GM18517 (cell line): ENCODE results near the gene TSSK6.

Experiments used
- ATAC-seq: cut with Tn5 transposase; IDR thresholded peaks from one replicate; pipeline ENCODE4 v1.9.1; 2021; ENCODE audit warnings: mild to moderate bottlenecking, moderate library complexity; ENCODE audit not compliant: unreplicated experiment

Gene TSSK6

DNA sequence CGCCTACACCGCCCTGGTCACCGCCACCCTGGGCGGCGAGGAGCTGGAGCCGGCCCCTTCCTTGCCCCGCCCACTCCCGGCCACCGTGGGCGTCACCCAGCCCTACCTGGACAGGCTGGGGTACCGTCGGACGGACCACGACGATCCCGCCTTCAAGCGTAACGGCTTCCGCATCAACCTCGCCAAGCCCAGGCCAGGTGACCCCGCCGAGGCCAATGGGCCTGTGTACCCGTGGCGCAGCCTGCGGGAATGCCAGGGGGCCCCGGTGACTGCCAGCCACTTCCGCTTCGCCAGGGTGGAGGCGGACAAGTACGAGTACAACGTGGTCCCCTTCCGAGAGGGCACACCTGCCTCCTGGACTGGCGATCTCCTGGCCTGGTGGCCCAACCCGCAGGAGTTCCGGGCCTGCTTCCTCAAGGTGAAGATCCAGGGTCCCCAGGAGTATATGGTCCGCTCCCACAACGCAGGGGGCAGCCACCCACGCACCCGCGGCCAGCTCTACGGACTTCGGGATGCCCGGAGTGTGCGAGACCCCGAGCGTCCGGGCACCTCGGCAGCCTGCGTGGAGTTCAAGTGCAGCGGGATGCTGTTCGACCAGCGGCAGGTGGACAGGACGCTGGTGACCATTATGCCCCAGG lies 29.7 kb upstream of the TSSK6 start:
- no peak for ATAC-seq

DNA sequence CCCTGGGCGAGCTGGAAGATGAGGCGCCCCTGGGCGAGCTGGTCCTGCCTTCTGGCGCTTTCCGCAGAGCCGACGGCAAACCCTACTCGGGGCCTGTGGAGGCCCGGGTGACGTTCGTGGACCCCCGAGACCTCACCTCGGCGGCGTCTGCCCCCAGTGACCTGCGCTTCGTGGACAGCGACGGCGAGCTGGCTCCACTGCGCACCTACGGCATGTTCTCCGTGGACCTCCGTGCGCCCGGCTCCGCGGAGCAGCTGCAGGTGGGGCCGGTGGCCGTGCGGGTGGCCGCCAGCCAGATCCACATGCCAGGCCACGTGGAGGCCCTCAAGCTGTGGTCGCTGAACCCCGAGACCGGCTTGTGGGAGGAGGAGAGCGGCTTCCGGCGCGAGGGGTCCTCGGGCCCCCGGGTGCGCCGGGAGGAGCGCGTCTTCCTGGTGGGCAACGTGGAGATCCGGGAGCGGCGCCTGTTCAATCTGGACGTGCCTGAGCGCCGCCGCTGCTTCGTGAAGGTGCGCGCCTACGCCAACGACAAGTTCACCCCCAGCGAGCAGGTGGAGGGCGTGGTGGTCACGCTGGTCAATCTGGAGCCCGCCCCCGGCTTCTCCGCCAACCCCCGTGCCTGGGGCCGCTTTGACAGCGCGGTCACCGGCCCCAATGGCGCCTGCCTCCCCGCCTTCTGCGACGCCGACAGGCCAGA lies 29.1 kb upstream of the TSSK6 start:
- no peak for ATAC-seq

DNA sequence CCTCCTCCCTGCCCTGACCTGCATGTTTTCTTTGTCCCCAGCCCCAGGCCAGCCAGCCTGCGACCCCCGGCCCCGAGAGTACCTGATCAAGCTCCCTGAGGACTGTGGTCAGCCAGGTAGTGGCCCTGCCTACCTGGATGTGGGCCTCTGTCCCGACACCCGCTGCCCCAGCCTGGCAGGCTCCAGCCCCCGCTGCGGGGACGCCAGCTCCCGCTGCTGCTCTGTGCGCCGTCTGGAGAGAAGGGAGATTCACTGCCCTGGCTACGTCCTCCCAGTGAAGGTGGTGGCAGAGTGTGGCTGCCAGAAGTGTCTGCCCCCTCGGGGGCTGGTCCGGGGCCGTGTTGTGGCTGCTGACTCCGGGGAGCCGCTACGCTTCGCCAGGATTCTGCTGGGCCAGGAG lies 28.3 kb upstream of the TSSK6 start:
- ATAC-seq = no peak

DNA sequence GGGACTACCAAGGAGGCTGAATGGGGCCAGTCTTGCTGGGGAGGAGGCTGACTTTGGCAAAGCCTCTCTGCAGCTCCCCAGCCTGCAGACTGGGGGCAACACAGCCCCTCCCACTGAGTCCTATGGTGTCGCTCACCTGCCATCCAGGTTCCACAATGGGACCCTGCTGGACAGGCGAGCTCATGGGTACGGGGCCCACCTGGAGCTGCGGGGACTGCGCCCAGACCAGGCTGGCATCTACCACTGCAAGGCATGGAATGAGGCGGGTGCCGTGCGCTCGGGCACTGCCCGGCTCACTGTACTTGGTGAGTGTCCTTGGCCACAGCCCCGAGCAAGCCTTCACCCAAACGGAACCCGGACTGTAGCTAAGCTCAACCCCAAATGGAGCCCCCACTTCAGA lies 27.8 kb upstream of the TSSK6 start:
- no peak for ATAC-seq

- ATAC-seq = no peak
These were observed 27.2 kb upstream of the TSSK6 start for GRCh38 chr19:19542507-19542906.

- ATAC-seq = no peak
These were observed 26.3 kb upstream of the TSSK6 start for GRCh38 chr19:19541616-19542015.

- ATAC-seq = no peak
These were observed 25.6 kb upstream of the TSSK6 start for GRCh38 chr19:19540715-19541515.

DNA sequence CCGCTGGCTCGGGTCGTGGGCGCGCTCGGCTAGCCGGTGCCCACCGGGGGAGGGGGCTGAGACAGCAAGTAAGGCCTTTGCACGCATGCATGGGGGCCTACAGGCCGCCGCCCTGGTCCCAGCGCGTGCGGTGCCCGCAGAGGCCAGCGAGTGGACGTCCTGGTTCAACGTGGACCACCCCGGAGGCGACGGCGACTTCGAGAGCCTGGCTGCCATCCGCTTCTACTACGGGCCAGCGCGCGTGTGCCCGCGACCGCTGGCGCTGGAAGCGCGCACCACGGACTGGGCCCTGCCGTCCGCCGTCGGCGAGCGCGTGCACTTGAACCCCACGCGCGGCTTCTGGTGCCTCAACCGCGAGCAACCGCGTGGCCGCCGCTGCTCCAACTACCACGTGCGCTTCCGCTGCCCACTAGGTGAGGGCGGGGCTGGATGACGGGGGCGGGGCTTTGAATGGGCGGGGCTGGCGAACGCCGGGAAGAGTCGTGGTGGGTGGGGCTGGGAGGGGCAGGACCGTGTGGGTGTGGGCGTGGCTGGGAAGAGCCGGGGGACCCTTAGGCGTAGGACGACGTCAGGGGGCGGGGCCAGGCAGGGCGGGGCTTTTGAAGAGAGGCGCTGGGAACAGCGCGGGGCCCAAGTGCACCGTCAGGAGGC lies 24.8 kb upstream of the TSSK6 start:
- ATAC-seq = no peak

- ATAC-seq = no peak
These were observed 24.3 kb upstream of the TSSK6 start for GRCh38 chr19:19539698-19540063.

- ATAC-seq = no peak
These were observed 23.4 kb upstream of the TSSK6 start for GRCh38 chr19:19538785-19539166.

GRCh38 chr19:19538061-19538784 lies 22.9 kb upstream of the TSSK6 start, which contains the start of gene CILP2:
TSS of gene CILP2 (plus strand) at chr19:19538265. CDS start at chr19:19538350, 85 bp downstream.
- no peak for ATAC-seq

- no peak for ATAC-seq
These were observed 22.0 kb upstream of the TSSK6 start for GRCh38 chr19:19537075-19538048.

DNA sequence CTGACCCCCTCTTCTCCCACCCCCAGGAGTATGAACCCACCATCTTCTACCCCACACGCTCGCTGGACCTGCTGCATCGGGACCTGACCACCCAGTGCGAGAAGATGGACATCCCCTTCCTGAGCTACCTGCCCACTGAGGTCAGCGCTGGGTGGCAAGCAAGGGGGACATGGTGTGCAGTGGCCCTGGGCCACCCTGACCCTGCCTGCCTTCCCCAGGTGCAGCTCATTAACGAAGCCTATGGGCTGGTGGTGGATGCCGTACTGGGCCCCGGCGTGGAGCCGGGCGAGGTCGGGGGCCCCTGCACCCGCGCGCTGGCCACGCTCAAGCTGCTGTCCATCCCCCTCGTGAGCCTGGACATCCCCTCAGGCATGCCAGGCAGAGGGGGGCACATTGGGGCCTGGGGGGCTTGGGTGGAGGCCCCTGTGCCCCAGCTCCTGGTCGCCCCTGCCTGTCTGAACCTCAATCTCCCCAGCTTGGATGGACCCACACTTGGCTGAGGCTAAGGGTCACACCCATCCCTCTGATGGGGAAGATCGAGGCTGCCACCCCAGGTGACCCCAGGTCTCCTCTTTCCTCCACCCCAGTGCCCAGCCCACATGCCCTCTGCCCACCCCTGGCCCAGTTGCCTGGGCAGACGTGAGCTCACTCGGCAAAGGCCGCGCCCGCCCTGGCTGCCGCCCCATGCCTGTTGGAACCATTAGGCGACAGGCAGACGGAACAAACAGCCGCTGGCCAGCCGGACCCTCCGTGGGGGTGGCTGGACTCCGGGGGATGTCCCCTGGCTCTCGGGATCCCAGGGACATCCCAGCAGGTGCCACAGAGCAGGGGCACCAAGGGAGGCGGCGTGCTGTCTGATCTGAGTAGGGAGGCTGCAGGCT lies 20.2 kb upstream of the TSSK6 start:
- no peak for ATAC-seq

- no peak for ATAC-seq
These were observed 19.4 kb upstream of the TSSK6 start for GRCh38 chr19:19534556-19535265.

GRCh38 chr19:19533841-19534240 lies 18.5 kb upstream of the TSSK6 start:
- no peak for ATAC-seq

GRCh38 chr19:19532806-19533701 lies 17.7 kb upstream of the TSSK6 start:
- ATAC-seq = no peak
